Trophoblast cell (in vitro differentiated cells and primary cell): ENCODE data around the gene PPP2R2C.

Experiments
- DNase-seq, 2 donors: peaks; one replicate each; pipeline ENCODE4 v3.0.0-alpha.2; 2016
- H2AFZ ChIP-seq: 2 replicates; pipeline ENCODE4 v1.6.1; 2013; ENCODE audit warnings: low read length, moderate library complexity, mild to moderate bottlenecking; ENCODE audit not compliant: insufficient read depth, poor library complexity
- H2AK5ac ChIP-seq: 2 replicates; pipeline ENCODE4 v1.6.1; 2013; ENCODE audit warnings: mild to moderate bottlenecking, low read length
- H2BK120ac ChIP-seq: 2 replicates; pipeline ENCODE4 v1.6.1; 2013; ENCODE audit warnings: low read length, mild to moderate bottlenecking, moderate library complexity; ENCODE audit not compliant: insufficient read depth, poor library complexity
- H2BK12ac ChIP-seq: 2 replicates; pipeline ENCODE4 v1.6.1; 2013; ENCODE audit warnings: mild to moderate bottlenecking, low read length, moderate library complexity
- H2BK5ac ChIP-seq: 2 replicates; pipeline ENCODE4 v1.6.1; 2013; ENCODE audit warnings: low read length, low read depth, moderate library complexity, mild to moderate bottlenecking; ENCODE audit not compliant: poor library complexity
- H3K14ac ChIP-seq: 2 replicates; pipeline ENCODE4 v1.6.1; 2013; ENCODE audit warnings: mild to moderate bottlenecking, low read length
- H3K18ac ChIP-seq: 2 replicates; pipeline ENCODE4 v1.6.1; 2013; ENCODE audit warnings: mild to moderate bottlenecking, low read length
- H3K23ac ChIP-seq: 2 replicates; pipeline ENCODE4 v1.6.1; 2013; ENCODE audit warnings: low read length
- H3K27ac ChIP-seq: 2 replicates; pipeline ENCODE4 v1.5.1; 2013; ENCODE audit warnings: low read depth, mild to moderate bottlenecking, inconsistent platforms, low read length, moderate library complexity
- H3K27me3 ChIP-seq: 2 replicates; pipeline ENCODE4 v1.6.1; 2013; ENCODE audit warnings: inconsistent platforms, mild to moderate bottlenecking, low read length, moderate library complexity; ENCODE audit not compliant: insufficient read depth
- H3K36me3 ChIP-seq, 2 experiments: 1 replicate in 1 of 2; 2 replicates in 1 of 2; pipeline ENCODE4 v1.6.1; 2013; ENCODE audit warnings: low read length in 2 of 2, mild to moderate bottlenecking in 2 of 2, moderate library complexity in 1 of 2; ENCODE audit not compliant: insufficient read depth in 2 of 2, control insufficient read depth in 1 of 2
- H3K4ac ChIP-seq: 2 replicates; pipeline ENCODE4 v1.6.1; 2013; ENCODE audit warnings: low read depth, mild to moderate bottlenecking, low read length, moderate library complexity
- H3K4me1 ChIP-seq, 2 experiments: 1 replicate in 1 of 2; 2 replicates in 1 of 2; pipeline ENCODE4 v1.6.1; 2013; ENCODE audit warnings: low read length in 2 of 2, mild to moderate bottlenecking in 2 of 2, moderate library complexity in 1 of 2; ENCODE audit not compliant: insufficient read depth in 2 of 2, control insufficient read depth in 1 of 2
- H3K4me2 ChIP-seq: 2 replicates; pipeline ENCODE4 v1.6.1; 2013; ENCODE audit warnings: inconsistent platforms, mild to moderate bottlenecking, low read length, moderate library complexity
- H3K4me3 ChIP-seq: 2 replicates; pipeline ENCODE4 v1.5.1; 2013; ENCODE audit warnings: mild to moderate bottlenecking, low read depth, low read length, inconsistent platforms
- H3K79me1 ChIP-seq: one replicate; pipeline ENCODE4 v1.6.1; 2013; ENCODE audit warnings: low read length
- H3K79me2 ChIP-seq: 2 replicates; pipeline ENCODE4 v1.6.1; 2013; ENCODE audit warnings: low read length, mild to moderate bottlenecking; ENCODE audit not compliant: control insufficient read depth, insufficient read depth, poor library complexity
- H3K9ac ChIP-seq: 2 replicates; pipeline ENCODE4 v1.6.1; 2013; ENCODE audit warnings: mild to moderate bottlenecking, low read length
- H3K9me3 ChIP-seq: 2 replicates; pipeline ENCODE4 v1.6.1; 2013; ENCODE audit warnings: low read depth, mild to moderate bottlenecking, control low read depth, inconsistent platforms, low read length; ENCODE audit not compliant: insufficient read depth
- H4K12ac ChIP-seq: 2 replicates; pipeline ENCODE4 v1.6.1; 2013; ENCODE audit warnings: low read depth, mild to moderate bottlenecking, low read length, moderate library complexity
- H4K8ac ChIP-seq: 2 replicates; pipeline ENCODE4 v1.6.1; 2013; ENCODE audit warnings: low read depth, mild to moderate bottlenecking, low read length, moderate library complexity
- H4K91ac ChIP-seq: one replicate; pipeline ENCODE4 v1.6.1; 2013; ENCODE audit warnings: low read depth, mild to moderate bottlenecking, low read length, moderate library complexity
- WGBS: extraction: QIAGEN DNeasy Blood & Tissue Kit; methylation state at CpG from one replicate; pipeline ENCODE4 v1.1.7; 2013; ENCODE audit warnings: missing lambda C conversion rate; ENCODE audit not compliant: insufficient read length, insufficient coverage; ENCODE audit errors: extremely low coverage; 5-methylcytosine and 5-hydroxymethylcytosine counted together

PPP2R2C gene

DNA sequence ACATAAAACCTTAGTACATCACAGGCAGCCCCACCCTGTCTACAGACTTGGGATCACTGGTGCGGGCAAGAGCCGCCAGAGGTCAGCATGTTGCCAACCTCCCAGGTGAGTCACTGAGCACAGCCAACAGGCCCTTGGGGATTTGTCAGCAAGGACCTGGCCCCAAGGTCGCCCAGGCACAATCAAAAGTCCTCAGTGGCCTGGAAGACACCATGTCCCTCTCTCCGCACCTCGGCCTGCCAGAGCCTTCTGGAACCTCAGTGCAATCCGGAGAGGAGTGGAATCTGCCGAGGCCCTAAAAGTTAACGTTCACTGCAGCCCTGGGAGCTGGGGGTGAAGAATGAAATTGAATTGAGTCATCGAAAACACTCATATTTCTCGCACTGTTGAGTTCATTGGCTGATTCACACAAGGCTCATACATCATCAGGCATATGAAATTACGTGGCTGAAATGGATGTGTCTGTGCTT is 128.4 kb downstream of the PPP2R2C start:
- H2BK12ac ChIP-seq: no peak overlapping the region

GRCh38 chr4:6342530-6343293 is 129.7 kb downstream of the PPP2R2C start:
- WGBS: no CpG with 5 or more reads among the region's 23 CpGs
- no peak overlapping the region for H3K4me2 ChIP-seq
- no peak overlapping the region for H3K23ac ChIP-seq
- no peak overlapping the region for H3K9ac ChIP-seq
- no peak overlapping the region for H3K4me3 ChIP-seq
- no peaks in the 10 kb centered on the region for H3K4me1 ChIP-seq
- H2BK120ac ChIP-seq: no peak overlapping the region
- H3K14ac ChIP-seq: no peak overlapping the region
- no peaks in the 10 kb centered on the region for H3K27me3 ChIP-seq
- no peak overlapping the region for H3K4ac ChIP-seq
- H3K9me3 ChIP-seq: peaks cover 6% of the 10 kb centered on the region
- H3K79me2 ChIP-seq: no peaks in the 10 kb centered on the region
- no peak overlapping the region for H4K12ac ChIP-seq
- no peak overlapping the region for H3K18ac ChIP-seq
- H3K79me1 ChIP-seq: no peaks in the 10 kb centered on the region
- no peak overlapping the region for H3K27ac ChIP-seq
- no peak overlapping the region for H2AK5ac ChIP-seq
- no peak for DNase-seq
- H3K36me3 ChIP-seq: no peaks in the 10 kb centered on the region
- no peak overlapping the region for H2AFZ ChIP-seq
- H4K91ac ChIP-seq: no peak overlapping the region
- no peak overlapping the region for H2BK5ac ChIP-seq
- no peak overlapping the region for H4K8ac ChIP-seq
- no peak overlapping the region for H2BK12ac ChIP-seq

More for the DNA sequence above, 128.4 kb downstream of the PPP2R2C start:
- no peaks in the 10 kb centered on the region for H3K27me3 ChIP-seq
- H3K27ac ChIP-seq: no peak overlapping the region
- no peak overlapping the region for H3K4me2 ChIP-seq
- H3K79me2 ChIP-seq: no peaks in the 10 kb centered on the region
- no peaks in the 10 kb centered on the region for H3K4me1 ChIP-seq
- H3K18ac ChIP-seq: no peak overlapping the region
- no peak overlapping the region for H2BK5ac ChIP-seq
- no peak overlapping the region for H3K9ac ChIP-seq
- H2AK5ac ChIP-seq: no peak overlapping the region
- H3K4me3 ChIP-seq: no peak overlapping the region
- no peak overlapping the region for H2AFZ ChIP-seq
- H2BK120ac ChIP-seq: no peak overlapping the region
- H4K12ac ChIP-seq: no peak overlapping the region
- H3K9me3 ChIP-seq: peaks cover 6% of the 10 kb centered on the region
- no peak overlapping the region for H3K14ac ChIP-seq
- H4K91ac ChIP-seq: no peak overlapping the region
- no CpG with 5 or more reads among the region's 11 CpGs for WGBS
- H3K4ac ChIP-seq: no peak overlapping the region
- peak; percentile 51 to 56 for DNase-seq
- H3K23ac ChIP-seq: no peak overlapping the region
- no peak overlapping the region for H4K8ac ChIP-seq
- no peaks in the 10 kb centered on the region for H3K79me1 ChIP-seq
- no peaks in the 10 kb centered on the region for H3K36me3 ChIP-seq

GRCh38 chr4:6341696-6342095 is 130.7 kb downstream of the PPP2R2C start:
- Histone ChIP-seq H3K9ac (no peak overlapping the region), H3K18ac (no peak overlapping the region), H2AFZ (no peak overlapping the region), H3K14ac (no peak overlapping the region), H3K23ac (no peak overlapping the region), H2BK120ac (no peak overlapping the region), H3K79me1 (no peaks in the 10 kb centered on the region), H3K4me3 (no peak overlapping the region), H2BK5ac (no peak overlapping the region), H3K27me3 (no peaks in the 10 kb centered on the region), H2AK5ac (no peak overlapping the region), H4K8ac (no peak overlapping the region), H3K79me2 (no peaks in the 10 kb centered on the region), H4K91ac (no peak overlapping the region), H4K12ac (no peak overlapping the region), H3K4ac (no peak overlapping the region), H3K9me3 (peaks cover 6% of the 10 kb centered on the region), H2BK12ac (no peak overlapping the region), H3K4me1 (no peaks in the 10 kb centered on the region), H3K4me2 (no peak overlapping the region), H3K36me3 (no peaks in the 10 kb centered on the region), H3K27ac (no peak overlapping the region)
- no CpG with 5 or more reads among the region's 6 CpGs for WGBS
- DNase-seq: no peak

- WGBS: no CpG with 5 or more reads among the region's 9 CpGs
- no peak for DNase-seq
Observed at GRCh38 chr4:6340446-6341015, 131.9 kb downstream of the PPP2R2C start.

More at GRCh38 chr4:6340446-6341015, 131.9 kb downstream of the PPP2R2C start:
- no peak overlapping the region for H4K91ac ChIP-seq
- H2BK12ac ChIP-seq: no peak overlapping the region
- no peaks in the 10 kb centered on the region for H3K27me3 ChIP-seq
- H3K4me2 ChIP-seq: no peak overlapping the region
- no peak overlapping the region for H3K27ac ChIP-seq
- H3K36me3 ChIP-seq: no peaks in the 10 kb centered on the region
- no peak overlapping the region for H3K23ac ChIP-seq
- H3K9me3 ChIP-seq: peaks cover 4% of the 10 kb centered on the region
- no peak overlapping the region for H4K12ac ChIP-seq
- H3K18ac ChIP-seq: no peak overlapping the region
- H2AFZ ChIP-seq: no peak overlapping the region
- H3K79me2 ChIP-seq: no peaks in the 10 kb centered on the region
- H2BK120ac ChIP-seq: no peak overlapping the region
- no peaks in the 10 kb centered on the region for H3K4me1 ChIP-seq
- no peaks in the 10 kb centered on the region for H3K79me1 ChIP-seq
- no peak overlapping the region for H3K9ac ChIP-seq
- no peak overlapping the region for H3K14ac ChIP-seq
- H4K8ac ChIP-seq: no peak overlapping the region
- H3K4me3 ChIP-seq: no peak overlapping the region
- H3K4ac ChIP-seq: no peak overlapping the region
- no peak overlapping the region for H2AK5ac ChIP-seq
- no peak overlapping the region for H2BK5ac ChIP-seq
